ENCODE data around the gene FNDC4.

DNA sequence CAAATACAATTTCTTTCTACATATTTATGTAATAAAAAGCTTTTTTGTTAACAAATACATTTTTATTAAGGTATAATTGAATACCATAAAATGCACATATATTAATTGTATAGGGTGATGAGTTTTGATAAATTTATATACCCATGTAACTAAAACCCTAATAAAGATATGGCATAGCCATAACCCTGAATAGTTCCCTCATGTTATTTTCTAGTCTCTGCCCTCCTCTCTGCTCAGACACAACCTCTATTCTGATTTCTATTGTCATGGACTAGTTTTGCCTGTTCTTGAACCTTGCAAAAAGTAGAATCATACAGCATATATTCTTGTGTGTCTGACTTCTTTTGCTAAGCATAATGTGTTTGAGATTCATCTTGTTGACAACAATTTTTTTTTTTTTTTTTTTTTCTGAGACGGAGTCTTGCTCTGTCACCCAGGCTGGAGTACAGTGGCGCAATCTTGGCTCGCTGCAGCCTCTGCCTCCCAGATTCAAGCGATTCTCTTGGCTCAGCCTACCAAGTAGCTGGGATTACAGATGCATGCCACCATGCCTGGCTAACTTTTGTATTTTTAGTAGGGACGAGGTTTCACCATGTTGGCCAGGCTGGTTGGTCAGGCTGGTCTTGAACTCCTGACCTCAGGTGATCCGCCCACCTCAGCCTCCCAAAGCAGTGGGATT, 49.3 kb upstream of the FNDC4 start:
- TF ChIP-seq, protein P1, sequence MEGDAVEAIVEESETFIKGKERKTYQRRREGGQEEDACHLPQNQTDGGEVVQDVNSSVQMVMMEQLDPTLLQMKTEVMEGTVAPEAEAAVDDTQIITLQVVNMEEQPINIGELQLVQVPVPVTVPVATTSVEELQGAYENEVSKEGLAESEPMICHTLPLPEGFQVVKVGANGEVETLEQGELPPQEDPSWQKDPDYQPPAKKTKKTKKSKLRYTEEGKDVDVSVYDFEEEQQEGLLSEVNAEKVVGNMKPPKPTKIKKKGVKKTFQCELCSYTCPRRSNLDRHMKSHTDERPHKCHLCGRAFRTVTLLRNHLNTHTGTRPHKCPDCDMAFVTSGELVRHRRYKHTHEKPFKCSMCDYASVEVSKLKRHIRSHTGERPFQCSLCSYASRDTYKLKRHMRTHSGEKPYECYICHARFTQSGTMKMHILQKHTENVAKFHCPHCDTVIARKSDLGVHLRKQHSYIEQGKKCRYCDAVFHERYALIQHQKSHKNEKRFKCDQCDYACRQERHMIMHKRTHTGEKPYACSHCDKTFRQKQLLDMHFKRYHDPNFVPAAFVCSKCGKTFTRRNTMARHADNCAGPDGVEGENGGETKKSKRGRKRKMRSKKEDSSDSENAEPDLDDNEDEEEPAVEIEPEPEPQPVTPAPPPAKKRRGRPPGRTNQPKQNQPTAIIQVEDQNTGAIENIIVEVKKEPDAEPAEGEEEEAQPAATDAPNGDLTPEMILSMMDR (IDR thresholded peaks at IDR 0.05): no peak
- no peak for TF ChIP-seq POLR2A (IDR thresholded peaks at IDR 0.05)

All from uterus (tissue), 2 donors.